Peyer's patch (tissue), 4 donors: ENCODE results near the gene LRRIQ1.

ENCODE experiments used
- CTCF ChIP-seq, 6 experiments: fragments of 450-650 bp in 4 of 6; fragments of 200-600 bp in 2 of 6; sonication (generic) in 1 of 6; IDR thresholded peaks; one replicate each; pipeline ENCODE4 v1.5.1; 2017 to 2019; ENCODE audit warnings: antibody characterized with exemption in 6 of 6, mild to moderate bottlenecking in 3 of 6, moderate library complexity in 1 of 6
- POLR2A ChIP-seq, 2 donors: fragments of 450-650 bp; IDR thresholded peaks; one replicate each; pipeline ENCODE4 v1.5.1; 2017; ENCODE audit warnings: antibody characterized with exemption in 2 of 2, mild to moderate bottlenecking in 2 of 2, moderate library complexity in 2 of 2

- TF ChIP-seq POLR2A (IDR thresholded peaks at IDR 0.05) (no peak), CTCF (IDR thresholded peaks at IDR 0.05) (no peak)
These were observed 116.2 kb downstream of the LRRIQ1 start for GRCh38 chr12:85152311-85152729.
